Fibroblast of lung (primary cell): ENCODE results near the gene VPS4B. TPM values are rescaled to one million over a fixed set of nuclear protein-coding genes. Genes with fewer than 3 reads are reported as not detected.

Experiments
- DNase-seq, 2 donors: peaks; one replicate each; pipeline versions ENCODE4 v3.0.0 to v3.0.0-alpha.2; 2010; ENCODE audit warnings: low read depth in 2 of 2
- H2AFZ ChIP-seq: 2 replicates; pipeline ENCODE4 v1.5.1; 2012; ENCODE audit warnings: low read length, control low read depth, inconsistent platforms
- H3K27ac ChIP-seq: 2 replicates; pipeline ENCODE4 v1.5.1; 2011; ENCODE audit warnings: low read length, control low read depth; ENCODE audit not compliant: insufficient read depth
- H3K27me3 ChIP-seq: 2 replicates; pipeline ENCODE4 v1.5.1; 2011; ENCODE audit warnings: mild to moderate bottlenecking, low read length; ENCODE audit not compliant: control insufficient read depth, insufficient read depth
- H3K36me3 ChIP-seq: 2 replicates; pipeline ENCODE4 v1.5.1; 2011; ENCODE audit warnings: low read length; ENCODE audit not compliant: control insufficient read depth, insufficient read depth
- H3K4me1 ChIP-seq: 2 replicates; pipeline ENCODE4 v1.5.1; 2011; ENCODE audit warnings: low read length; ENCODE audit not compliant: control insufficient read depth, insufficient read depth; ENCODE audit errors: extremely low read depth
- H3K4me2 ChIP-seq: 2 replicates; pipeline ENCODE4 v1.5.1; 2011; ENCODE audit warnings: low read length, control low read depth; ENCODE audit not compliant: insufficient read depth; ENCODE audit errors: extremely low read depth
- H3K4me3 ChIP-seq, 4 experiments: fragments of 200-600 bp in 1 of 4; sonication (generic) in 1 of 4; replicated peaks in 1 of 4; 2 replicates each; pipeline ENCODE4 v1.5.1; 2011 to 2016; ENCODE audit warnings: low read length in 4 of 4, low read depth in 3 of 4, mild to moderate bottlenecking in 3 of 4, control low read depth in 2 of 4, inconsistent platforms in 1 of 4, mixed read lengths in 1 of 4; ENCODE audit not compliant: insufficient read depth in 1 of 4; ENCODE audit errors: control extremely low read depth in 1 of 4
- H3K79me2 ChIP-seq: 2 replicates; pipeline ENCODE4 v1.5.1; 2012; ENCODE audit warnings: mild to moderate bottlenecking, low read length, inconsistent platforms; ENCODE audit not compliant: control insufficient read depth, insufficient read depth
- H3K9ac ChIP-seq: 2 replicates; pipeline ENCODE4 v1.5.1; 2011; ENCODE audit warnings: mild to moderate bottlenecking, low read length, control low read depth; ENCODE audit not compliant: insufficient read depth
- H3K9me3 ChIP-seq: 2 replicates; pipeline ENCODE4 v1.5.1; 2012; ENCODE audit warnings: low read depth, low read length; ENCODE audit not compliant: control insufficient read depth, insufficient read depth
- H4K20me1 ChIP-seq: 2 replicates; pipeline ENCODE4 v1.5.1; 2011; ENCODE audit warnings: low read length; ENCODE audit not compliant: control insufficient read depth, insufficient read depth; ENCODE audit errors: extremely low read depth
- EZH2 ChIP-seq: IDR thresholded peaks from 2 replicates; pipeline ENCODE4 v1.5.1; 2012; ENCODE audit warnings: low read length, control low read depth, mild to moderate bottlenecking; ENCODE audit errors: missing control alignments
- polyA plus RNA-seq, 2 donors: library from polyadenylated mRNA; depleted of rRNA in 1 of 2; stranded (reverse) in 1 of 2; unstranded in 1 of 2; fragments of >200 nt; gene quantifications; 2 replicates each; pipeline ENCODE4 v1.2.1, GENCODE V29; 2011 to 2012; ENCODE audit warnings: missing spikeins in 1 of 2
- total RNA-seq: library from RNA; depleted of rRNA; stranded (reverse); fragments of >200 nt; gene quantifications from 2 replicates; pipeline ENCODE4 v1.2.1, GENCODE V29; 2014
- TF ChIP-seq, protein P1 (sequence below), 2 donors: IDR thresholded peaks in 1 of 2; conservative IDR thresholded peaks in 1 of 2; 1 replicate in 1 of 2; 2 replicates in 1 of 2; pipeline ENCODE4 v1.5.1; 2011 to 2012; ENCODE audit warnings: low read length in 2 of 2, control low read depth in 1 of 2, inconsistent platforms in 1 of 2, low read depth in 1 of 2, mild to moderate bottlenecking in 1 of 2

Gene VPS4B
- total and polyA plus RNA-seq, 2 donors (not counting 1 experiment from before 2014, with no cell fraction given) = 38.0 to 52.0 TPM

DNA sequence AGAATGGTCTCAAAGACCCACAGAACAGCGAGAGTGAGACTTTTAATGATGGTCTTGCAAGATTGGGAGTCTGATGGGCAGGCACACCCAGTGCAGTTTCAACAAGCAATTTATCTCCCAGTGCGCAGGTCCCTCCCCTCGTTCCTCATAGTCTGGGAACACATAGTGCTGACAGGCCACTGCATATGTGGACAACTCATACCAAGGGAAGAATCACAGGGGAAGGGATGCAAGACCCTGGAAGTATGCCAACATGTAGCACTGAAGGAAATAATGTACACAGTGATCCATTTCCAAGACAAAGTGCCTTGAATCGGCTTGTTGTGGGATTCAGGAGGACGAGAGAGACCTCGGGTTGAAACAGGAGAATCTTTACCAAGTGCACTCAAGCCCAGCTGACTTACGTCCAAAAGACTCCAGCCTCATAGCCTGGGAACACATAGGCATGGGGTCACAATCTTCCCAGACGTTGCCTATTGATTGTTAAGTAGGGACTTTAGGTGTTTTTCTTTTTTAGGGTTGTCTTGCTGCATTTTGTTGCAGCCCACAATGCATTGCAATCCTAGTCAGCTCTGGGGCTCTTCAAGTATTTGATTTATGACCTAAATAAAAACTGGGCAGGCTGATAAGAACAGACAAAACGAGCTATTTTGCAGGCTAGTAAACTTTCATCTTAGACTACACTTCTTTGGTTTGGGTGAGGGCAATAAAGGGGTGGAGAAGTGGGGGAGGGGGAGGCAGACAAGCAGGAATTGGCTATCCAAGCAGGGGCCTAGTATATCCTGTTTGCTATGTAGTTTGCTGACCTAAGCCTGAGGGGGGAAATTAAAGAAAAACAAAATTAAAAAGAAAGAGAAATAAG, 29.8 kb upstream of the VPS4B start:
- no peak overlapping the region for H3K4me3 ChIP-seq
- no peaks in the 10 kb centered on the region for H3K79me2 ChIP-seq
- peak in 1 of 2 donors; percentile 29 for DNase-seq
- H3K36me3 ChIP-seq = no peaks in the 10 kb centered on the region
- TF ChIP-seq, protein P1, sequence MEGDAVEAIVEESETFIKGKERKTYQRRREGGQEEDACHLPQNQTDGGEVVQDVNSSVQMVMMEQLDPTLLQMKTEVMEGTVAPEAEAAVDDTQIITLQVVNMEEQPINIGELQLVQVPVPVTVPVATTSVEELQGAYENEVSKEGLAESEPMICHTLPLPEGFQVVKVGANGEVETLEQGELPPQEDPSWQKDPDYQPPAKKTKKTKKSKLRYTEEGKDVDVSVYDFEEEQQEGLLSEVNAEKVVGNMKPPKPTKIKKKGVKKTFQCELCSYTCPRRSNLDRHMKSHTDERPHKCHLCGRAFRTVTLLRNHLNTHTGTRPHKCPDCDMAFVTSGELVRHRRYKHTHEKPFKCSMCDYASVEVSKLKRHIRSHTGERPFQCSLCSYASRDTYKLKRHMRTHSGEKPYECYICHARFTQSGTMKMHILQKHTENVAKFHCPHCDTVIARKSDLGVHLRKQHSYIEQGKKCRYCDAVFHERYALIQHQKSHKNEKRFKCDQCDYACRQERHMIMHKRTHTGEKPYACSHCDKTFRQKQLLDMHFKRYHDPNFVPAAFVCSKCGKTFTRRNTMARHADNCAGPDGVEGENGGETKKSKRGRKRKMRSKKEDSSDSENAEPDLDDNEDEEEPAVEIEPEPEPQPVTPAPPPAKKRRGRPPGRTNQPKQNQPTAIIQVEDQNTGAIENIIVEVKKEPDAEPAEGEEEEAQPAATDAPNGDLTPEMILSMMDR (conservative IDR thresholded peaks at IDR 0.05 in 1 of 2, IDR thresholded peaks at IDR 0.05 in 1 of 2; ENCODE audit: low read depth in 1 of 2, low read length in 2 of 2) = no peak
- TF ChIP-seq EZH2 = no peak
- H4K20me1 ChIP-seq = no peaks in the 10 kb centered on the region
- no peak overlapping the region for H3K4me2 ChIP-seq
- no peaks in the 10 kb centered on the region for H3K9me3 ChIP-seq
- H3K27ac ChIP-seq = no peak overlapping the region
- H3K9ac ChIP-seq = no peak overlapping the region
- no peak overlapping the region for H2AFZ ChIP-seq
- H3K27me3 ChIP-seq = no peaks in the 10 kb centered on the region
- H3K4me1 ChIP-seq = no peaks in the 10 kb centered on the region

DNA sequence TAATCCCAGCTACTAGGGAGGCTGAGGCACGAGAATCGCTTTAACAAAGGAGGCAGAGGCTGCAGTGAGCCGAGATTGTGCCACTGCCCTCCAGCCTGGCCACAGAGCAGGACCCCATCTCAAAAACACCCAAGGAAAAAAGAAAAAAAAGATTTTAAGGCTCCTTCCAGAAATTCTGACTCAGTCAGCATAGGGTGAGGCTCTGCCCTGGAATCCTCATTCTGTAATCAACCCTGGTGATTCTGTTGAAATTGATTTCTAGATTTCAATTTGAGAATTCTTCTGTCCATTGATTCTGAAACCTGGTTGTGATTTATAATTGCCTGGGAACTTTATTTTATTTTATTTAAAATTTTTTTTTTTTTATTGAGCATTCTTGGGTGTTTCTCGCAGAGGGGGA, 27.1 kb upstream of the VPS4B start:
- Histone ChIP-seq H3K27ac (no peak overlapping the region), H3K4me3 (no peak overlapping the region), H3K27me3 (no peaks in the 10 kb centered on the region), H4K20me1 (no peaks in the 10 kb centered on the region), H3K4me1 (peaks cover 2% of the 10 kb centered on the region), H3K9me3 (no peaks in the 10 kb centered on the region), H3K9ac (no peak overlapping the region), H3K4me2 (no peak overlapping the region), H3K79me2 (no peaks in the 10 kb centered on the region), H2AFZ (no peak overlapping the region), H3K36me3 (no peaks in the 10 kb centered on the region)
- TF ChIP-seq EZH2 = no peak
- TF ChIP-seq, protein P1 (conservative IDR thresholded peaks at IDR 0.05 in 1 of 2, IDR thresholded peaks at IDR 0.05 in 1 of 2; ENCODE audit: low read depth in 1 of 2, low read length in 2 of 2) = no peak
- DNase-seq = no peak

DNA sequence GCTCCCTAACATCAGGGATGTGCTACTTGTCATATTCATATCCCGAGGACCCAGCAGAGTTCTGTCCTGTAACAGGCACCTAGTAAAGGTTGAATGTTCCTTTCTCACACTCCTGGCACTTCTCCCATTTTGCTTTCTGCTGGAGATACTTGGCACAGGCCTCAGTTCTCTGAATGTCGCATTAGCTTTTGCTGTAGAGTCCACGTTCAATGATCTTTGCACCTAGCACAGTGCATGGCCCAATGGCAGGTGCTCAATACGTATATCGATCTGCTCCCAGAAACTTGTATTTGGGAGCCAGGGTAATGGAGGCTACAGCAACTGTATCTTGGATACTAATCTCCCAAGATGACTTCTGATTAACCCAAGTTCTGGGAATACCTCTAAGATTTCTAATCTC, 24.8 kb upstream of the VPS4B start:
- DNase-seq = no peak
- H3K4me2 ChIP-seq = no peak overlapping the region
- no peak for TF ChIP-seq EZH2
- TF ChIP-seq, protein P1 (conservative IDR thresholded peaks at IDR 0.05 in 1 of 2, IDR thresholded peaks at IDR 0.05 in 1 of 2; ENCODE audit: low read depth in 1 of 2, low read length in 2 of 2) = no peak
- H3K4me3 ChIP-seq = no peak overlapping the region
- H3K9me3 ChIP-seq = no peaks in the 10 kb centered on the region
- no peak overlapping the region for H2AFZ ChIP-seq
- no peak overlapping the region for H3K9ac ChIP-seq
- no peaks in the 10 kb centered on the region for H3K79me2 ChIP-seq
- peaks cover 4% of the 10 kb centered on the region for H3K4me1 ChIP-seq
- H4K20me1 ChIP-seq = no peaks in the 10 kb centered on the region
- no peak overlapping the region for H3K27ac ChIP-seq
- no peaks in the 10 kb centered on the region for H3K27me3 ChIP-seq
- H3K36me3 ChIP-seq = no peaks in the 10 kb centered on the region
